Adrenal gland (tissue), 12 donors: ENCODE results near the gene FGA. TPM values are rescaled to one million over a fixed set of nuclear protein-coding genes. Genes with fewer than 3 reads are reported as not detected.
"Not testable (repeated sequence)": the region's sequence is repeated elsewhere in the genome, so short reads cannot be mapped to it uniquely, and the experiment has no call there.

Experiments
- DNase-seq, 7 donors: peaks; one replicate each; pipeline ENCODE4 v3.0.0-alpha.2; 2019 to 2020
- H3K27ac ChIP-seq, 5 donors: fragments of 200-600 bp; sonication (generic) in 4 of 5; 1 replicate in 3 of 5; 2 replicates in 2 of 5; pipeline versions ENCODE4 v1.5.1 to v1.8.0; 2016 to 2020; ENCODE audit warnings: mild to moderate bottlenecking in 1 of 5
- H3K27me3 ChIP-seq: fragments of 200-600 bp; 2 replicates; pipeline ENCODE4 v1.8.0; 2021
- H3K36me3 ChIP-seq, 2 donors: fragments of 200-600 bp; replicated peaks in 1 of 2; 1 replicate in 1 of 2; 2 replicates in 1 of 2; pipeline versions ENCODE4 v1.5.1 to v1.8.0; 2018 to 2022
- H3K4me1 ChIP-seq, 2 donors: fragments of 200-600 bp; replicated peaks in 1 of 2; 1 replicate in 1 of 2; 2 replicates in 1 of 2; pipeline versions ENCODE4 v1.5.1 to v1.8.0; 2018 to 2021
- H3K4me3 ChIP-seq, 4 donors: fragments of 200-600 bp; sonication (generic) in 3 of 4; one replicate each; pipeline ENCODE4 v1.5.1; 2016 to 2018
- H3K9me3 ChIP-seq, 3 donors: fragments of 200-600 bp; sonication (generic) in 1 of 3; replicated peaks in 1 of 3; 1 replicate in 2 of 3; 2 replicates in 1 of 3; pipeline versions ENCODE4 v1.5.1 to v1.8.0; 2016 to 2021
- CTCF ChIP-seq, 6 experiments: fragments of 450-650 bp in 4 of 6; fragments of 200-600 bp in 2 of 6; sonication (generic) in 1 of 6; IDR thresholded peaks; 1 replicate in 5 of 6; 2 replicates in 1 of 6; pipeline versions ENCODE4 v1.5.1 to v1.8.0; 2016 to 2021; ENCODE audit warnings: antibody characterized with exemption in 6 of 6, mild to moderate bottlenecking in 2 of 6, moderate library complexity in 1 of 6
- POLR2A ChIP-seq, 2 donors: fragments of 450-650 bp; IDR thresholded peaks; one replicate each; pipeline ENCODE4 v1.6.1; 2017; ENCODE audit warnings: antibody characterized with exemption in 2 of 2, mild to moderate bottlenecking in 2 of 2, moderate library complexity in 1 of 2
- WGBS, 4 donors: extraction: QIAGEN DNeasy Blood & Tissue Kit in 2 of 4; methylation state at CpG; one replicate each; pipeline versions ENCODE4 v1.1.5 to v1.1.7; 2013 to 2017; 5-methylcytosine and 5-hydroxymethylcytosine counted together
- intact Hi-C, 2 donors: fragments of 100-400 bp; cut with DNase I; formaldehyde crosslinking; loops; one replicate each; pipeline versions ENCODE4 v1.14.1 to v1.15.0; 2022 to 2023
- polyA plus RNA-seq, 3 donors: library from polyadenylated mRNA; stranded (reverse); fragments of 200-250 nt in 2 of 3; fragments of 350-450 nt in 1 of 3; fragmentation: Illumina TruSeq in 1 of 3; extraction: RNeasy Lipid Tissue Mini Kit (QIAGEN cat#74804) in 1 of 3; gene quantifications; one replicate each; pipeline ENCODE4 v1.2.3, GENCODE V29; 2013 to 2014
- total RNA-seq, 9 donors: library from RNA; depleted of rRNA in 4 of 9; stranded (reverse); fragments of >200 nt in 4 of 9; fragments of 120-200 nt in 1 of 9; fragmentation: NEBNext Ultra II Directional in 1 of 9; extraction: Animal tissue kit (Norgen Biotek cat#: 25700) in 1 of 9; gene quantifications; one replicate each; pipeline versions ENCODE4 v1.1.0 to v1.2.4, GENCODE V29; 2013 to 2023
- donor health status: healthy with polysubstance abuse.
- donor health status: Bipolar disorder and iron deficiency.
- donor health status: DM: yes; HTN: yes; CAD: no.
- donor health status: DM: no; HTN: no; CAD: no.
- donor health status: DM: no; HTN: no; CAD: no.
- donor health status: DM: yes; HTN: yes; CAD: no.

The FGA gene
- total and polyA plus RNA-seq, 12 donors, result 0.03 to 4.9 (median 0.72) TPM; not detected in 3

GRCh38 chr4:154603033-154603943 lies 12.7 kb upstream of the FGA start:
- H3K27me3 ChIP-seq, result peaks cover 3% of the 10 kb centered on the region
- H3K4me3 ChIP-seq, result no peak overlapping the region
- no peak for DNase-seq
- H3K9me3 ChIP-seq, result no peaks in the 10 kb centered on the region
- 78 to 82% (median 80%) methylated on average over 6 of the region's 6 CpGs for WGBS, 4 donors
- H3K4me1 ChIP-seq, result no peaks in the 10 kb centered on the region
- intact Hi-C loops, result no loop called here
- no peaks in the 10 kb centered on the region for H3K36me3 ChIP-seq
- no peak for TF ChIP-seq POLR2A (IDR thresholded peaks at IDR 0.05)
- no peak for TF ChIP-seq CTCF (IDR thresholded peaks at IDR 0.05)
- no peak overlapping the region for H3K27ac ChIP-seq

GRCh38 chr4:154602404-154603020 lies 12.0 kb upstream of the FGA start:
- no peak overlapping the region for H3K4me3 ChIP-seq
- no peaks in the 10 kb centered on the region for H3K9me3 ChIP-seq
- TF ChIP-seq POLR2A (IDR thresholded peaks at IDR 0.05) (no peak), CTCF (IDR thresholded peaks at IDR 0.05) (no peak)
- intact Hi-C loops, result no loop called here
- H3K4me1 ChIP-seq, result no peaks in the 10 kb centered on the region
- H3K27ac ChIP-seq, result no peak overlapping the region
- no peak for DNase-seq
- H3K36me3 ChIP-seq, result no peaks in the 10 kb centered on the region
- WGBS, 4 donors, result 52 to 73% (median 65%) methylated on average over 1 of the region's 1 CpG
- peaks cover 3% of the 10 kb centered on the region for H3K27me3 ChIP-seq

GRCh38 chr4:154597798-154598774 lies 7.5 kb upstream of the FGA start:
- no peaks in the 10 kb centered on the region for H3K36me3 ChIP-seq
- H3K27me3 ChIP-seq, result peaks cover 3% of the 10 kb centered on the region
- WGBS, 4 donors, result 50 to 59% (median 56%) methylated on average over 7 of the region's 7 CpGs
- no peak overlapping the region for H3K4me3 ChIP-seq
- H3K4me1 ChIP-seq, result no peaks in the 10 kb centered on the region
- no peak overlapping the region for H3K27ac ChIP-seq
- DNase-seq, result no peak
- intact Hi-C loops, result no loop called here
- no peaks in the 10 kb centered on the region for H3K9me3 ChIP-seq
- TF ChIP-seq CTCF (IDR thresholded peaks at IDR 0.05), result no peak
- TF ChIP-seq POLR2A (IDR thresholded peaks at IDR 0.05), result no peak

GRCh38 chr4:154597281-154597680 lies 6.7 kb upstream of the FGA start:
- H3K27me3 ChIP-seq, H3K27ac ChIP-seq, intact Hi-C loops, DNase-seq, H3K4me1 ChIP-seq, H3K36me3 ChIP-seq, H3K4me3 ChIP-seq, H3K9me3 ChIP-seq: not testable (repeated sequence)
- 88 to 92% (median 89%) methylated on average over 11 of the region's 11 CpGs for WGBS, 4 donors
